ENCODE results near the gene RNASEH2A.

RNASEH2A gene

DNA sequence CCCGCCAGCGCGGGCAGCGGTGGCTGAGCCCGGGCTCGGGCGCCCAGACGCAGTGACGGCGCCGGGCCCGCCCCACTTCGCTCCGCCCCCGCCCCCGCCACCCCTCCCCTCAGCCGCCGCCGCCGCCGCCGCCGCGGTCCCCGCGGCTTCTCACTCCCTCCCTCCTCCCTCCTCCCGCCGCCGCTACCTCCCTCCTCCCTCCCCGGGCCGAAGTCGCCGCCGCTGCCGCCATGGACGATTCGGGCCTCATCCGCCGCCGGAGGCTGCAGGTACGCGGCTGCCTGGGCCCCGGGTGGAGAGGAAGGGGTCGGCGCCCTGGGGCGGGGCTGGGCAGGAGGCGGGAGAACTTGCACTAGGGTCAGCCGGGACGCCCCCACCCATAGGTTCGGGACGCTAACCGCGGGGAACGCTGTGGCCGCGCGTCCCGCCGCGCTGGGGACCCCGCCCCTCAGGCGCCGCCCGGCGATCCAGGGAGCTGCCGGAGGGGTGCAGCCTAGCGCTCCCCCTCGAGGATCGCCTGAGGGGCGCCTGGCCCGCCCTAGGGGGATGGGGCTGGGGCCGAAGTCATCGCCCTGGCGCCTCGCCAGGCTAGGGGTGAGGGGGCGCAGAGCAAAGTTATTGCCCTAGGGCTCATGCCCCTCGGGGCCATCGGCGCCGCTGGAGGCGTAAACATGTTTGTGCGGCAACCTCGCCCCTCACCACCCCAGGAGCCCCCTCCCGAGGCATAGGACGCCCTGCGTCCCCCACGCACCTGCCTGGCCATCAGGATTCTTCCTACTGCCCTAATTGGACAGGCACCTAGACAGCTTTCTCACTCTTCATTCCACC is 27.6 kb downstream of the RNASEH2A start:
- H3K4me3 ChIP-seq (replicated peaks; ENCODE audit: low read depth, low read length) = peak overlapping the region; percentile 37
- TF ChIP-seq, protein P1, sequence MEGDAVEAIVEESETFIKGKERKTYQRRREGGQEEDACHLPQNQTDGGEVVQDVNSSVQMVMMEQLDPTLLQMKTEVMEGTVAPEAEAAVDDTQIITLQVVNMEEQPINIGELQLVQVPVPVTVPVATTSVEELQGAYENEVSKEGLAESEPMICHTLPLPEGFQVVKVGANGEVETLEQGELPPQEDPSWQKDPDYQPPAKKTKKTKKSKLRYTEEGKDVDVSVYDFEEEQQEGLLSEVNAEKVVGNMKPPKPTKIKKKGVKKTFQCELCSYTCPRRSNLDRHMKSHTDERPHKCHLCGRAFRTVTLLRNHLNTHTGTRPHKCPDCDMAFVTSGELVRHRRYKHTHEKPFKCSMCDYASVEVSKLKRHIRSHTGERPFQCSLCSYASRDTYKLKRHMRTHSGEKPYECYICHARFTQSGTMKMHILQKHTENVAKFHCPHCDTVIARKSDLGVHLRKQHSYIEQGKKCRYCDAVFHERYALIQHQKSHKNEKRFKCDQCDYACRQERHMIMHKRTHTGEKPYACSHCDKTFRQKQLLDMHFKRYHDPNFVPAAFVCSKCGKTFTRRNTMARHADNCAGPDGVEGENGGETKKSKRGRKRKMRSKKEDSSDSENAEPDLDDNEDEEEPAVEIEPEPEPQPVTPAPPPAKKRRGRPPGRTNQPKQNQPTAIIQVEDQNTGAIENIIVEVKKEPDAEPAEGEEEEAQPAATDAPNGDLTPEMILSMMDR (IDR thresholded peaks at IDR 0.05; ENCODE audit: low read length, missing control alignments) = no peak
- DNase-seq (ENCODE audit: low read depth) = no peak

DNA sequence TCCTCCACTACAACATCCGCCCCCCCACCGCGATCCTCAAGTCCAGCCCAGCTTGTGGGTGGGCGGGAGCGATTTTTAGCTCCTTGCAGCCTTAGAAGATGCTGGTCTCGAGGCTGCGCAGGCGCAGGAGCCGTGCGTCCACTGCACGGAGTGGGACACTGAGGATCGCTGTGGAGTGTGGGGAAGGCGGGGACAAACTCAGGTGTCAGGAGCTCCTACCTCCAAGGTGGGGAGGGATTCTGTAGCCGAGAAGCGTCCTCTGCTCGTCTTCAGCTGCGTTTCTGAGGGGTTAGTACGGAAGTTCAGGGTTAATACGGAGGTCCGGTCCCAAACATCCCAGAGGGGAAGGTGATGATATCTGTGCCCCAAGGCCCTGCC is 28.2 kb downstream of the RNASEH2A start, which contains the start of gene RTBDN:
TSS of gene RTBDN (minus strand) at position 14 of the 378 bp plus-strand sequence. CDS start 4,600 bp downstream, outside the sequence.
- TF ChIP-seq, protein P1 (IDR thresholded peaks at IDR 0.05; ENCODE audit: low read length, missing control alignments) = no peak
- peak within 1 kb of the TSS; percentile 37 for H3K4me3 ChIP-seq (replicated peaks; ENCODE audit: low read depth, low read length)

DNA sequence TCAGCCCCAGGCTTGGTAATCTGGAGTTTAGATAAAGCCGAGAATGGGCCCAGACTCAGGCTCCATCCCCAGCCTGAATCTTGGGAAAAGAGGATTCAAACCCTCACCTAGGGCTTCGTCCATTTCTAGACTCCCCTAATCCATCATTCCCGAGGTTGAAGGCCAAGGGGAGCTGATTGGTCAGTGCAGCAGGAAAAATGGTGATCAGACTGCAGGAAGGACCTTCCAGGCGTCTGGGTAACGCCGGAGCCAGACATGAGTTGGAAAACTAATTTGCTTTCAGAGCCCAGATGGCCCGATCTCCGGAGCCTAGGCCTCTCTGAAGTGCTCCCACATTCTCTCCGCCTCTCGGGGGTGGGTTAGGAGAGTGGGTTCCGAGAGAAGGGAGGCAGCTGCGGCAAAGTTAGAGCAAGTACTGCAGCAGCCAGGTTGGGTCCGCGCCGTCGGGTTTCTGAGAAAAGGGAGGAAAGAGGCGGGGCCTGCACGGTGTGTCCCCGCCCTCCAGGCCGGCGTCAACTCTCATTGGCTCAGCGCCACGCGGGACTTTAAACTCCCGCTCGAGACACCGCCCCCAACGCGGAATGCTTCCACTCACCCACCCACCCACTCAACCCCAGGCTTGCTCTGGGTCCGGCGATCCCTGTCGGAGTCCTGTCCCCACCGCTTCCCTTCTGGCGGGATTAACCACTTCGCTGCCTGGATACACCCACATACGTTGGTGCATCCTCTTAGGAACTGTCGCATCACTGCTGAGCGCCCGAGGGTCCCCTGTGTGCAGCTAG is 28.8 kb downstream of the RNASEH2A start:
- H3K4me3 ChIP-seq (replicated peaks; ENCODE audit: low read depth, low read length) = no peak overlapping the region

More for the DNA sequence above, 28.2 kb downstream of the RNASEH2A start, which contains the start of gene RTBDN:
- DNase-seq (ENCODE audit: low read depth) = no peak

DNA sequence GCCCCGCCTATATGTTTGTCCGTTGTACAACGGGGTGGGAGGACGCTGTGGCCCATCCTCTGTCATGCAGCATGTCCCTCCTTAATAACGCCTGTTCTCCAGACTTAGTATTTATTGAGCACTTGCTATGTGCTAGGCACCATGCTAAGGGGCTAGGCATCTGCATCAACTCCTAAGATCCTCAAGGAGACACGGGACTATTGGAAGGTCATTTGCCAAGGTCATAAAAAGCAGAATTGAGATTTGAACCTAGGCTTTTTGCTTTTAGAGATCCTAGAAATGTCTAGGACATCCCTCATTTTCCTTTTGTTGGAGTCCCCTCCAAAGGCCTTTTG is 30.1 kb downstream of the RNASEH2A start:
- no peak overlapping the region for H3K4me3 ChIP-seq (replicated peaks; ENCODE audit: low read depth, low read length)
- TF ChIP-seq, protein P1 (IDR thresholded peaks at IDR 0.05; ENCODE audit: low read length, missing control alignments) = no peak
- DNase-seq (ENCODE audit: low read depth) = no peak

More for the DNA sequence above, 28.8 kb downstream of the RNASEH2A start:
- TF ChIP-seq, protein P1 (IDR thresholded peaks at IDR 0.05; ENCODE audit: low read length, missing control alignments) = no peak
- DNase-seq (ENCODE audit: low read depth) = no peak

DNA sequence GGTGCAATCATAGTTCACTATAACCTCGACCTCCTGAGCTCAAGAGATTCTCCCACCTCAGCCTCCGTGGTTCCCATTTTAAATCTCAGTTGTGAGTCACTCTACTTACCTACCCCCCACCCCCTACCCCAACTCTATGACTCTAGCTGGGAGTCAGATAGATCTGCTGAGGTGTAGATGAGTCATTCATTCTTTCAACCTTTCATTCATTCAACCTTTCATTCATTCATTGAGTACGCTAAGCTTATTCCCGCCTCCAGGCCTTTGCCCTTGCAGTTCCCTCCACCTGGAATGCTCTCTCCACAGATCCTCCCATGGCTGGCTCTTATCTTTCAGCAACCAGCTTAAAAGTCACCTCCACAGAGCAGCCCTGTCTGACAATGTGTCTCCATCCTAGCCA is 30.8 kb downstream of the RNASEH2A start:
- DNase-seq (ENCODE audit: low read depth) = no peak
- TF ChIP-seq, protein P1 (IDR thresholded peaks at IDR 0.05; ENCODE audit: low read length, missing control alignments) = no peak
- no peak overlapping the region for H3K4me3 ChIP-seq (replicated peaks; ENCODE audit: low read depth, low read length)

DNA sequence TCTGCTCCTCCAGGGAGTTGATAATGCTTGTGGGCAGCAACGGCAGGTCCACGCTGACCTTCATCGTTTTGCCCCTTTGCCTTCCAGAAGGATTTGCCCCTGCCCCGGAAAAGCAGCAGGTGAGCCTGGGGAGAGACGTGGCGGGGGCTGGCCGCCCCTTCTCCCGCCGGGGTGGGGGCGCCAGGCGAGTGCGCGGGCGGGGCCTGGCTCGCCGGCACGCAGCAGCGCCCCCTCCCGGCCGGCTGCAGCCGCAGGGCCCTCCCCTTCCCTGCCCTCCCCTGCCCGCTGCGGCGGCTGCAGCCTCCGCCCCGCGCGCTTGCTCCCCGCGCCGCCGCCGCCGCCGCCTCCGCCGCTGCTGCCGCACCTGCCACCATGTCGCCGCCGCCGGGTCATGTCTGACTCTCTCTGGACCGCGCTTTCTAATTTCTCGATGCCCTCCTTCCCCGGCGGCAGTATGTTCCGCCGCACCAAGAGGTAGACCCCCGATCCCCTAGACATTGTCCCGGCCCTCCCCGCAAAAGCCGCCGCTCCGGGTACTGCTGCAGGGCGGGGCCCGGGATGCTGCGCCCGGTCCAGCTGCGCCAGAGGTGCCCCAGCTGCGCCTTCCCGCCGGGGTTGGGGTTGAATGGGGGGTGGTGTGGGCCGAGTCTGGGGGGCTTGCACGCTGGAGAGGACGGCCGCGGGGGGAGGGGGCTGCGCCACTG is 31.9 kb downstream of the RNASEH2A start, which contains the start of gene MAST1:
TSS of gene MAST1 (plus strand) at position 334 of the 704 bp plus-strand sequence. CDS start at position 392, 58 bp downstream.
- TF ChIP-seq, protein P1 (IDR thresholded peaks at IDR 0.05; ENCODE audit: low read length, missing control alignments) = no peak
- H3K4me3 ChIP-seq (replicated peaks; ENCODE audit: low read depth, low read length) = no peak within 1 kb of the TSS
- DNase-seq (ENCODE audit: low read depth) = no peak
